Neural cell (in vitro differentiated cells): ENCODE measurements around the gene ERBB4. TPM values are rescaled to one million over a fixed set of nuclear protein-coding genes. Genes with fewer than 3 reads are reported as not detected.

Source experiments
- H2AFZ ChIP-seq: fragments of 200-600, 300-800 bp; sonication (generic), shearing (Covaris generic); 2 replicates; pipeline ENCODE4 v1.6.0; 2014; ENCODE audit warnings: low read depth, mild to moderate bottlenecking, antibody characterized with exemption, low read length, moderate library complexity
- H3F3A ChIP-seq: fragments of 200-600 bp; shearing (Covaris generic); 2 replicates; pipeline ENCODE4 v1.6.1; 2016; ENCODE audit warnings: mild to moderate bottlenecking, moderate library complexity, mixed read lengths, antibody characterized with exemption, low read length; ENCODE audit not compliant: insufficient read depth, poor library complexity, severe bottlenecking
- H3K27ac ChIP-seq: fragments of 200-600, 300-800 bp; sonication (generic), shearing (Covaris generic); 2 replicates; pipeline ENCODE4 v1.5.1; 2014; ENCODE audit warnings: mild to moderate bottlenecking, low read length, moderate library complexity
- H3K27me3 ChIP-seq: fragments of 300-800, 200-600 bp; sonication (generic), shearing (Covaris generic); 2 replicates; pipeline ENCODE4 v1.6.0; 2014; ENCODE audit warnings: mild to moderate bottlenecking, low read depth, low read length, moderate library complexity; ENCODE audit not compliant: insufficient read depth
- H3K36me3 ChIP-seq: fragments of 300-800, 200-600 bp; sonication (generic), shearing (Covaris generic); 2 replicates; pipeline ENCODE4 v1.5.1; 2014; ENCODE audit warnings: mild to moderate bottlenecking, antibody characterized with exemption, low read length, moderate library complexity; ENCODE audit not compliant: insufficient read depth
- H3K4me2 ChIP-seq: fragments of 300-800, 200-600 bp; sonication (generic), shearing (Covaris generic); 2 replicates; pipeline ENCODE4 v1.6.0; 2014; ENCODE audit warnings: mild to moderate bottlenecking, low read length
- H3K4me3 ChIP-seq: fragments of 300-800, 200-600 bp; sonication (generic), shearing (Covaris generic); 2 replicates; pipeline ENCODE4 v1.5.1; 2014; ENCODE audit warnings: mild to moderate bottlenecking, low read length, moderate library complexity
- H3K79me2 ChIP-seq: fragments of 200-600 bp; shearing (Covaris generic); replicated peaks from 2 replicates; pipeline ENCODE4 v1.6.0; 2014; ENCODE audit warnings: mild to moderate bottlenecking, low read length, moderate library complexity; ENCODE audit not compliant: insufficient read depth
- H3K9ac ChIP-seq: fragments of 300-800, 200-600 bp; sonication (generic), shearing (Covaris generic); 2 replicates; pipeline ENCODE4 v1.6.1; 2016; ENCODE audit warnings: mild to moderate bottlenecking, low read length, mixed read lengths
- H3K9me2 ChIP-seq: fragments of 200-600 bp; shearing (Covaris generic); 2 replicates; pipeline ENCODE4 v1.6.1; 2016; ENCODE audit warnings: mild to moderate bottlenecking, low read length, mixed read lengths; ENCODE audit not compliant: insufficient read depth
- H3K9me3 ChIP-seq: fragments of 200-600, 300-800 bp; sonication (generic), shearing (Covaris generic); 2 replicates; pipeline ENCODE4 v1.6.1; 2016; ENCODE audit warnings: mild to moderate bottlenecking, mixed run types, low read length, moderate library complexity, mixed read lengths
- H4K20me1 ChIP-seq: fragments of 200-600 bp; shearing (Covaris generic); 2 replicates; pipeline ENCODE4 v1.6.1; 2016; ENCODE audit warnings: mild to moderate bottlenecking, mixed run types; ENCODE audit not compliant: insufficient read depth
- EP300 ChIP-seq: fragments of 450-650 bp; conservative IDR thresholded peaks from 2 replicates; pipeline ENCODE4 v1.6.1; 2014; ENCODE audit warnings: antibody characterized with exemption, mild to moderate bottlenecking, moderate library complexity; ENCODE audit not compliant: poor library complexity, severe bottlenecking
- EZH2 ChIP-seq: fragments of 200-600, 300-800 bp; shearing (Covaris generic), sonication (generic); IDR thresholded peaks from 2 replicates; pipeline ENCODE4 v1.6.1; 2014; ENCODE audit warnings: antibody characterized with exemption, low read length, borderline replicate concordance, mild to moderate bottlenecking; ENCODE audit not compliant: insufficient read depth, poor library complexity, severe bottlenecking
- MXI1 ChIP-seq: fragments of 450-650 bp; conservative IDR thresholded peaks from 2 replicates; pipeline ENCODE4 v1.6.1; 2014; ENCODE audit warnings: antibody characterized with exemption, mild to moderate bottlenecking; ENCODE audit not compliant: poor library complexity, severe bottlenecking
- POLR2AphosphoS5 ChIP-seq: IDR thresholded peaks from 2 replicates; pipeline ENCODE4 v1.6.1; 2012
- RAD21 ChIP-seq: fragments of 450-650 bp; conservative IDR thresholded peaks from 2 replicates; pipeline ENCODE4 v1.6.1; 2014; ENCODE audit warnings: antibody characterized with exemption, mild to moderate bottlenecking, moderate library complexity
- SMC3 ChIP-seq: fragments of 450-650 bp; conservative IDR thresholded peaks from 2 replicates; pipeline ENCODE4 v1.6.1; 2014; ENCODE audit warnings: antibody characterized with exemption, mild to moderate bottlenecking, moderate library complexity; ENCODE audit not compliant: poor library complexity
- TAF1 ChIP-seq: IDR thresholded peaks from 2 replicates; pipeline ENCODE4 v1.6.1; 2012; ENCODE audit warnings: low read depth
- polyA plus RNA-seq: library from polyadenylated mRNA; depleted of rRNA; stranded (reverse); fragments of >200 nt; gene quantifications from 2 replicates; pipeline ENCODE4 v1.2.3, GENCODE V29; 2014
- TF ChIP-seq, protein P1 (sequence below): IDR thresholded peaks from 2 replicates; pipeline ENCODE4 v1.6.1; 2012; ENCODE audit warnings: borderline replicate concordance
- TF ChIP-seq, protein P2 (sequence below): fragments of 450-650 bp; IDR thresholded peaks from 2 replicates; pipeline ENCODE4 v1.5.1; 2014; ENCODE audit warnings: antibody characterized with exemption, mild to moderate bottlenecking, moderate library complexity; ENCODE audit not compliant: poor library complexity, severe bottlenecking

Gene ERBB4
- polyA plus RNA-seq, 1 donor from 2014 or later = 0.69 TPM

DNA sequence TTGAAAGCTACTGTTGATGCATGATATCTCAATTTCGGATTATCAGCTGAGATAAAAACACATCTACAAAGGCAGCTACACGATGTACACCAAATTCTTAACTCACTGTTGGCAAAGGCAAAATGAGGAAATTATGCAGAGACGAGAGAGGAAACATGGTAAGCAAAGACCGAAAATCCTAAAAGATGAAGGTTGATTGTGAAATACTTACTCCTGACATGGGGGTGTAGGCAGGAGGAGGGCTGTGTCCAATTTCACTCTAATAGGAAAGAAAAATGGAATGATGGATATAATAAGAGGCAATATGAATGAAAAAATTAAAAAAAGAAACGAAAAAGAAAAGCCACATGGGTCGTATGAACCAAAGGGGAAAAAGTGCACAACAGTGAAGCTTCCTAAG, 1150.9 kb downstream of the ERBB4 start (continued):
- TF ChIP-seq SMC3 = no peak
- no peak for TF ChIP-seq EP300

DNA sequence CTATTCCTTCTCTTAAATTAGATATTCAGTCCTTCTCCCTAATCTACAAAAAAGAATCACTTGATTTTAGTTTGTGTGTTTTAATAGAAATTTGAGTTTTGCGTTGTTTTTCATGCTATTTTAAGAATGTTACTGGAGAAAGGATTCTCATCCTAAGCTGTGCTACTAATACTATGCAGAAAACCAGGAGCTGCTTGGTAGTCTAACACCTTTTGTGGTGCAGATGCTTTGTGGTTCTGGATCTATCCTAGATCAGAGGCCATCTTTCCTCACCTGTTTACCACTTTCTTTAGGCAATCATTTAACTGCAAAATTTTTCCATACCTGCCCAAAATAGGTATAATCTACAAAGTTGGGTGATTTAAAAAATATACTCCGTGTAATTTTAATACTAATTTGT, 1158.6 kb downstream of the ERBB4 start:
- no peak overlapping the region for H3K4me2 ChIP-seq
- no peak overlapping the region for H2AFZ ChIP-seq
- no peak overlapping the region for H3K9ac ChIP-seq
- H3K79me2 ChIP-seq = no peaks in the 10 kb centered on the region
- no peaks in the 10 kb centered on the region for H4K20me1 ChIP-seq
- H3K27ac ChIP-seq = no peak overlapping the region
- H3K4me3 ChIP-seq = no peak overlapping the region
- H3F3A ChIP-seq = no peaks in the 10 kb centered on the region
- H3K36me3 ChIP-seq = no peaks in the 10 kb centered on the region
- no peaks in the 10 kb centered on the region for H3K9me3 ChIP-seq
- TF ChIP-seq MXI1 = no peak
- TF ChIP-seq EZH2 = no peak
- TF ChIP-seq, protein P1, sequence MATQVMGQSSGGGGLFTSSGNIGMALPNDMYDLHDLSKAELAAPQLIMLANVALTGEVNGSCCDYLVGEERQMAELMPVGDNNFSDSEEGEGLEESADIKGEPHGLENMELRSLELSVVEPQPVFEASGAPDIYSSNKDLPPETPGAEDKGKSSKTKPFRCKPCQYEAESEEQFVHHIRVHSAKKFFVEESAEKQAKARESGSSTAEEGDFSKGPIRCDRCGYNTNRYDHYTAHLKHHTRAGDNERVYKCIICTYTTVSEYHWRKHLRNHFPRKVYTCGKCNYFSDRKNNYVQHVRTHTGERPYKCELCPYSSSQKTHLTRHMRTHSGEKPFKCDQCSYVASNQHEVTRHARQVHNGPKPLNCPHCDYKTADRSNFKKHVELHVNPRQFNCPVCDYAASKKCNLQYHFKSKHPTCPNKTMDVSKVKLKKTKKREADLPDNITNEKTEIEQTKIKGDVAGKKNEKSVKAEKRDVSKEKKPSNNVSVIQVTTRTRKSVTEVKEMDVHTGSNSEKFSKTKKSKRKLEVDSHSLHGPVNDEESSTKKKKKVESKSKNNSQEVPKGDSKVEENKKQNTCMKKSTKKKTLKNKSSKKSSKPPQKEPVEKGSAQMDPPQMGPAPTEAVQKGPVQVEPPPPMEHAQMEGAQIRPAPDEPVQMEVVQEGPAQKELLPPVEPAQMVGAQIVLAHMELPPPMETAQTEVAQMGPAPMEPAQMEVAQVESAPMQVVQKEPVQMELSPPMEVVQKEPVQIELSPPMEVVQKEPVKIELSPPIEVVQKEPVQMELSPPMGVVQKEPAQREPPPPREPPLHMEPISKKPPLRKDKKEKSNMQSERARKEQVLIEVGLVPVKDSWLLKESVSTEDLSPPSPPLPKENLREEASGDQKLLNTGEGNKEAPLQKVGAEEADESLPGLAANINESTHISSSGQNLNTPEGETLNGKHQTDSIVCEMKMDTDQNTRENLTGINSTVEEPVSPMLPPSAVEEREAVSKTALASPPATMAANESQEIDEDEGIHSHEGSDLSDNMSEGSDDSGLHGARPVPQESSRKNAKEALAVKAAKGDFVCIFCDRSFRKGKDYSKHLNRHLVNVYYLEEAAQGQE = no peak
- TF ChIP-seq SMC3 = no peak
- TF ChIP-seq EP300 = no peak
- TF ChIP-seq, protein P2, sequence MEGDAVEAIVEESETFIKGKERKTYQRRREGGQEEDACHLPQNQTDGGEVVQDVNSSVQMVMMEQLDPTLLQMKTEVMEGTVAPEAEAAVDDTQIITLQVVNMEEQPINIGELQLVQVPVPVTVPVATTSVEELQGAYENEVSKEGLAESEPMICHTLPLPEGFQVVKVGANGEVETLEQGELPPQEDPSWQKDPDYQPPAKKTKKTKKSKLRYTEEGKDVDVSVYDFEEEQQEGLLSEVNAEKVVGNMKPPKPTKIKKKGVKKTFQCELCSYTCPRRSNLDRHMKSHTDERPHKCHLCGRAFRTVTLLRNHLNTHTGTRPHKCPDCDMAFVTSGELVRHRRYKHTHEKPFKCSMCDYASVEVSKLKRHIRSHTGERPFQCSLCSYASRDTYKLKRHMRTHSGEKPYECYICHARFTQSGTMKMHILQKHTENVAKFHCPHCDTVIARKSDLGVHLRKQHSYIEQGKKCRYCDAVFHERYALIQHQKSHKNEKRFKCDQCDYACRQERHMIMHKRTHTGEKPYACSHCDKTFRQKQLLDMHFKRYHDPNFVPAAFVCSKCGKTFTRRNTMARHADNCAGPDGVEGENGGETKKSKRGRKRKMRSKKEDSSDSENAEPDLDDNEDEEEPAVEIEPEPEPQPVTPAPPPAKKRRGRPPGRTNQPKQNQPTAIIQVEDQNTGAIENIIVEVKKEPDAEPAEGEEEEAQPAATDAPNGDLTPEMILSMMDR = no peak
- TF ChIP-seq POLR2AphosphoS5 = no peak
- no peak for TF ChIP-seq TAF1
- no peak for TF ChIP-seq RAD21
- no peaks in the 10 kb centered on the region for H3K9me2 ChIP-seq
- H3K27me3 ChIP-seq = no peaks in the 10 kb centered on the region

DNA sequence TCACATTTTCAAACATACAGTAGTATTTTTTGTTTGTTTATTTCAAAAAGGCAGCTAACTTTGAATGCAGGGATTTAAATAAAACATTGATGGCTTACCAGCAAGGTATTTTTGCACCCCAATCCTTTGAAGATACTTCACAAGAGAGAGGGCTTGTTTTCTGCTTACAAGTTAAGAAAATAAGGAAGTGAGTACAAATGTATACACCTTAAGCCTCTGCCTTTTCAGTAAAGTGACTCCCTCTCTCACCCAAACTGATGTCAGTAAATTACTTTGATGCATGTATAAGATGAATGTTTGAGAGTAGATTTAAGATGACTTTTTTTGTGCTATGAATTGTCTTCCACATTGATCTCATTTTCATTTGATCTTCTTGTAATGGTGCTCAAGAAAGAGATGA, 1162.2 kb downstream of the ERBB4 start:
- Histone ChIP-seq H3K27me3 (no peaks in the 10 kb centered on the region), H3K4me2 (no peak overlapping the region)

More for the DNA sequence above, 1162.2 kb downstream of the ERBB4 start:
- Histone ChIP-seq H4K20me1 (no peaks in the 10 kb centered on the region), H3K9me2 (no peaks in the 10 kb centered on the region), H3K79me2 (no peaks in the 10 kb centered on the region), H3K9ac (no peak overlapping the region), H3K36me3 (no peaks in the 10 kb centered on the region), H3F3A (no peaks in the 10 kb centered on the region), H2AFZ (no peak overlapping the region), H3K9me3 (no peaks in the 10 kb centered on the region), H3K4me3 (no peak overlapping the region), H3K27ac (no peak overlapping the region)
- TF ChIP-seq EP300 (no peak), POLR2AphosphoS5 (no peak), RAD21 (no peak), SMC3 (no peak), TAF1 (no peak), EZH2 (no peak), MXI1 (no peak)
- TF ChIP-seq, protein P1 = no peak
- TF ChIP-seq, protein P2 = no peak
